ENCODE measurements around the gene ACTR3.

Gene ACTR3

DNA sequence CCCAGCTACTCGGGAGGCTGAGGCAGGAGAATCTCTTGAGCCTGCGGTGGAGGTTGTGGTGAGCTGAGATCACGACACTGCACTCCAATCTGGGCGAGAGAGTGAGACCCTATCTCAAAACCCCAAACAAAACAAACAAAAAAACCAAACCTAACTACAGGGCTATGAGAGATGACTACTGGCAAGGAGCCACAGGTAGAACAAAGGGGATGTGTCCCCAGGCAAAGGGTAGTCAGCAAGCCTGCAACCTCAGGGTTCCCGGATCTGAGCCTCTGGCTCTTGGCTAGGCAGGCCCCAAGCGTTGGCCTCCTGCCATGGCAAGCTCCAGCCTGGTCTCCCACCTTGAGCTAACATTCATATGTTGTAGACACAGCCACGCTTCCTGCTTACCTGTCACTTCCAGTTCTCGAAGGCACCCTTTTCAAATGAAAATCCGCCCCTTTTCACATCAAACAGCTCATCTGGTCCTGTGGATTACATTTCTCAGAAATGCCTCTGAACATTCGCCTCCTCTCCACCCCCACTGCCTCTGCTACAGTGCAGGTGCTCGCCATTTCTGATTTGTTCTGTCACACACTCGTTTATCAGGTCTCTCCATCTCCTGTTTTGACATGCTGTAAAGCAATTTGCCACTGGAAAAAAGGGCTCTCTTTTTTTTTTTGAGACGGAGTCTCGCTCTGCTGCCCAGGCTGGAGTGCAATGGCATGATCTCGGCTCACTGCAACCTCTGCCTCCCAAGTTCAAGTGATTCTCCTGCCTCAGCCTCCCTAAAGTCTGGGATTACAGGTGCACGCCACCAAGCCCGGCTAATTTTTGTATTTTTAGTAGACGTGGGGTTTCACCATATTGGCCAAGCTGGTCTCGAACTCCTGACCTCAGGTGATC, 13.1 kb upstream of the ACTR3 start:
- DNase-seq, result peak; percentile 56

DNA sequence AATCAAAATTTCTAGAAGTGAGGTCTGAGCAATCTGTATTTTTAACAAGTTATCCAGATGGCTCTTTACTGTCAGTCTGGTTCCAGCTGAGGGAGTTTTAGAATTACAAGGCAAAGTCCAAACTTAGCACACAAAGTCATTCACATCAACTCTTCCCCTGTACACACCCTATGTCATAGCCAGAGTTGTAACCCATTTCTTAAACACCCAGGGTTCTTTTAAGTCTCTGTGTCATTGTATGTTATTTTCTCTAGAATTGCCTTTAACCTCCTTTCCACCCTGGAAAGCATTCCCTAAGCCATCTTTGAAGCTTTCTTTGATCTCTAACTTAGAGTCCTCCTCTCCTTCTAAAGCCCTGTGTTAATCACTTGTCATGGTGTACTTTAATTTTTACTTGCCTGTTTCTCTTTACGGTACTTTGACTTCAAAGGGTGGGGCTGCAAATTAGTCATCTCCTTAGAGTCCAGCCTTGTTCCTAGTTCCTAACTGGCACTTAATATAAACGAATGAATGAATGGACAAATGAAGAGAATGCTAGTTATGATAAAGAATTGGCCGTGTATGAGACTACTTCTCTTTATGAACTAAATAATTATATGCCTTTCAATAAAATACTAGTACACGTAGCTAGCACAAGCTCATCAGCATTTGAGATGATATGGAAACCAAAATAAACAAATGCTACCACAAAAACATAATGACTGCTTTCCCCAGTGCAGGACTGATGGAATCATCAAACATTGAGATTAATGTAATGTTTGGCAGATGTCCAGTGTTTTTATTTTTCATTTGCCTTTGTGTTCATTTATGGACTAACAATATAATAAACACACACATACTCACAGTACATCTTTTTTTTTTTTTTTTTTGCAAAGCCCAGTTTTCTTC, 11.9 kb upstream of the ACTR3 start:
- no peak for DNase-seq

DNA sequence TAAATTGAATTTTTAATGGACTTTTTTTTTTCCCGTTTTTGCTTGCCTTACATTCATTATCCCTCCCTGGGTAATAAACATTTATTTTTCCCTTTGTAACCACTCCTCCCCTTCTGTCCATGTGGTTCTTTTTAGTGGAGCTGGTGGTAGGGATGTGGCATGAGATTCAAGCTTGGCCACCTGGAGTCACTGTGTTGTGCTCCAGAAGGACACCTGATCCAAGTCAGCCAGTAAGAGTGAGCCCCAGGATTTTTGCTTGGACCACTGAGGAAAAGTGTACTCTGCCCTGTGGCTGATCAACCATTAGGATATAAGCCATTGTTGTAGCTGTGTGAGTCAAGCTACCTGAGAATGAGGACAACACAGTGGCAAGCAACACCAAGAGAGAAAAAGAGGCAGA, 11.1 kb upstream of the ACTR3 start:
- no peak for DNase-seq

DNA sequence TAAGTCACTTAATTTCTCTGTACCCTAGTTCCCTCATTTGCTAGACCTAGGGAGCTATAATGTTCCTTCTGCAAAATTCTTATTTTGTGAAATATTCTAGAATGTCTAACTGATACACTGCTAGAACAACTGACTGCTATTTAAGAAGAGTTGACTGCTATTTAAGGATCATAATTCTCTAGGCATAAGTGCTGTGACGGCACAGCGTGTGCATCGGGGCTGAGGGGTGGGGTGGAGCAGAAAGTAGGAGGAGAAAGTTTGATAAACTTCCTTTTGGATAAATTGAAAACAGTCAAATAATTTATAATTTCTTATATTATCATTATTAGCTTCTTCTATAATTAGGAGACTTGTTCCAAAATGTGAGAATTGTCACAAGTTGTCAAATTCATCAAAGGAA, 10.4 kb upstream of the ACTR3 start:
- DNase-seq, result no peak

DNA sequence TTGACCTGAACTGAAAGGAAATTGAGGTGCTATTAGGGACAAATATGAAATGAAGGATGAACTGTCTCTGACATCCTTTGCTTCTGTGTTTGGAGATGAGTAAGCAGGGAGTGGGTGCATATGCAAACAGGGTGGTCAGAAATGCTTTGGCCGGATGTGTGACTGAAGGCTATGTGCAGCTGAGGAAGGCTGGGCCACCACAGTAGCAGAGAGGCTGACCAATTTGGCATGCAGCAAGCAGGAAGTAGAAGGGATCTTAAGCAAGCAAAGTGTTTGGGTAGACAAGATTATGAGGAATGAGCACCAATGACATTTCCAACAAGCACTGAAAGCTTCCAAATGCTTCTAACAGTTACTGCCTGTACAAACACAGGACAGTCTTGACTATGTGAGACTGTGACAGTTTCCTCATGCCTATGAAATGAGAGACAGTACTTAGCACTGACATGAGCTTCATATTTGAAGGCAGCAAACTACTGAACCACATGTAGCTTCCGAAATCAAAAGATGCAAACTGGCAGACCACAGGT, 3.3 kb upstream of the ACTR3 start:
- DNase-seq, result no peak

DNA sequence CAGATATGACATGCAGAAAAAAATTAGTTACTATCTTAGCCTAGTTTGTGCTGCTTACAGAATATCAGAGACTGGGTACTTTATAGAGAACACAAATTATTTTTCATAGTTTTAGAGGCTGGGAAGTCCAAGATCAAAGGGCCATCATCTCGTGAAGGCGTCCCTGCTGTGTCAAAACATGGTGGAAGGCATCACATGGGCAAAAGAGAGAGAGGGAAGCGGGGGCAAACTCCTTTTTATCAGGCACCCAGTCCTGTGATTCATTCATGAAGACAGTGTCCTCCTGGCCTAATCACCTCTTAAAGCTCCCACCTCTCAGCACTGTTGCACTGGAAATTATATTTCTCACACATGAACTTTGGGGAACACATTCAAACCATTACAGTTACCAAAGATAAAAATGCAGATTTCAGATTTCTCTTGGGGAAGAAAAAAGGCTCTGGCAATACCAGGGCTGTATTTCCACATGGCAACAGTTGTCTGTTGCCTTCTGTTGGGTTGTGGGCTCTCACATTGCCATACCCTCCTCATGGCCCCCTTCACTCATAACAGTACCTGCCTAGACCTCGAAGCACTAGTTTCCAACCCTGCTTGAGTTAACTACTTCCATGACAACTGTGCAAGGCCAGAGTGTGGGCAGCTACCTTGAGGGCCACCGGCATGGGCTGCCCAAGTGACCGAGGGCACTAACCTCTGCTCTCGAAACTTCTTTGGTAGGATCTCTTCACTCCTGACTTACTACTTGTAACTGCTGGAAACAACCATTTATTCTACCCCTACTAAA, 2.7 kb upstream of the ACTR3 start:
- DNase-seq, result no peak

DNA sequence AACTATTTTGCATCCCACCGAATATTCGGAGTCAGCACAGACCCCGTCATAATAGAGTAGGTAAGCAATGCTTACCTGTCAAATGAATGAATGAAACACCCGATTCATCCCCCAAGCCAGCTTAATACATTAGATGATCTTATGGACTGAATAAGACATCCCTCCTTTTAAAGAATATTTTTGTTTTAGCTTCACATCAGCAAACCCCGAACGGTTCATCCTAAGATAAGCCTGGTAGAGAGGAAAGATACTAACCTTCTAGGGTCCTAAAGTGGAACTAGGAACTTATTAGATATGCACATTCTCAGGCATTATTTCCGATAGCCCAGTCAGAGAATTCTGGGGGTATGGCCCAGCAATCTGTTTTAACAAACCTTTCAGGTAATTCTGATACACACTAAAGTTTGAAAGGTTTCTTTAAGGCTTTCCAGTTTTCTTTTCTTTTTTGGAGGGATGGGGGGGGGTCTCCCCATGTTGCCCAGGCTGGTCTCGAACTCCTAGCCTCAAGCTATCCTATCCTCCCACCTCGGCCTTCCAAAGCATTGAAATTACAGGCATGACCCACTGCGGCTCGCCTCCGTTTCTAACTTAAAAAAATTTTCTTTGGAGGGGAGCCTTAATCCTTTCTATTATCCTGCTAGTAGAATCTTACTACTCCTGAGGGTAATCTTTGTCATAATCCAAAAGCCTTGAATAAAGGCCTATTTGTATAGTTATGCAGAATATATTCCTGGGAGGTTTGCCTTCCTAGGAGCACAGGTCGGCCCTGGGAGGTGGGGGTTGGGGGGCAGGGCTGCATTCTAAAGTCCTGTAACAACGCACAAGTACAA, 1.0 kb upstream of the ACTR3 start:
- DNase-seq, result no peak

DNA sequence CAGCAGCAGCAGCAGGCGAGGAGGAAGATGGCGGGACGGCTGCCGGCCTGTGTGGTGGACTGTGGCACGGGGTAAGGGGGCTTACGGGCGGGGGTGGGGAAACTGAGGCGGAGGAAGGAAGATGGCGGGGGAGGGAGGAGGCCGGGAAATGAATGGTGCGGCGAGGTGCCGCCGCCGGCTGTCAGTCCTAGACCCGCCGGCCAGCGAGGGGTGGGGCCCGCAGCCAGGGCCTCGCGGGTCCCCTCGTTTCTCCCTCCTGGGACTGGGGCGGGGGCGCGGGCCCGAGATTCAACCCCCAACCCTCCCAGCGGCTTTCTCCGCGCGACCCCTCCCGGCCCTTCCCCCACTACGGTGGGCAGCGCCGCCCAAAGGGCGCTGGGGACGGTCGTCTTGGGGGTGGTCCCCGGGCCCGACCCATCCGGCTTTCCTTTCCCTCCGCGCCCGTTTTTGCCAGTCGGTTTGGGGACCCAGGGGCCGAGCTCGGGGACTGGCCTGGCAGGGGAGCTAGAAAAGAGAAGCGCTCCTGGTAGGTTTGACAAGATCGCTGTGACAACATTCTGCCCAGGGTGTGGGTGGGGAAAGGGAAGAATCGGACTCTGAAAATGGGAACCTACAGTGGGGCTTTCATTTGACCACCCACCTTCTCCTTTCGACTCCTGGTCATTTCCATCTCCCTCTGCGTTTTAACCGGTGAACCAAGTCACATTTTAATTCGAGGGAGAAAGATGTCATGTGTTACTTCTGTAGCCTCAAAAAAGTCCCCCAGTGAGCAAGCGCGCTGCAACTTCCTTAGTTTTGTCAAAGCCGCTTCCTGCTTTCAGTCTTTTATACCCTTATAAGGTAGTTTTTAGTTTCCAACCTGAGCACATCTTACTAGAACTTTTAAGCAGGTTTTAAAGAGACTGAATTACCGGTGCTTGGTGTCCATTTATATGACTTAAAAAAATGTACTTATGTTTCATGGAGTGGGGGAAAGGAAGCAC, 655 bp downstream of the ACTR3 start:
- DNase-seq, result peak; percentile 73

DNA sequence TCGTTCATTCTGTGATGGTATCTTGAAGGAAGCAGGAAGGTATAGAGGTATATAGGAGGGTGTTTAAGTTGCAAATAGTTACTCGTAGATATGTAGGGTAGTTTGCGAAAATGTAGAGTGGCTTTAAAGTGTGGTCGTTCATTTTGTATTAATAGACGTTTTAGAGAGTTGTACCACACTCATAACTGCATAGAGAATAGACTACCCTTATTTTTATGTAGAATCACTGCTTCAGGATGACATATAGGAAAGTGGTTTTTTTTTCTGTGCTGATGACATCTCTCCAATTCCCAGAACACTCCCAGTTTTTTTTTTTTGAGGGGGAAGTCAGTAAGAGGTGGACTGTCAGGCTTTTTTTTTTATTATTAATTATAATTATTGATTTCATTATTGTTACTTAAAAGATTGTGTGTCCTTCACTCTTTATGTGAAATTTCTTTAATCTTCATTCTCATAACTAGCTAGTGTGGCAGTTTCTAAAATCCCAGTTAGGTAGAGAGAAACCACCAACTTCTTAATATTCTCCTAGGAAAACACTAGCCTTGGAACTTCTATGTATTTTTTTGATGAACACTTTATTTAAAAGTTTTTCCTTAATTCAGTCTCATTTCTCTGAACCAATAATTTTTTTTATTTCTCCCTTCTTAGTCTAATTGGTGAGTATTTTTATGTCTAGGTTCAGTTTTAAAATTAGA, 1.5 kb downstream of the ACTR3 start:
- no peak for DNase-seq

DNA sequence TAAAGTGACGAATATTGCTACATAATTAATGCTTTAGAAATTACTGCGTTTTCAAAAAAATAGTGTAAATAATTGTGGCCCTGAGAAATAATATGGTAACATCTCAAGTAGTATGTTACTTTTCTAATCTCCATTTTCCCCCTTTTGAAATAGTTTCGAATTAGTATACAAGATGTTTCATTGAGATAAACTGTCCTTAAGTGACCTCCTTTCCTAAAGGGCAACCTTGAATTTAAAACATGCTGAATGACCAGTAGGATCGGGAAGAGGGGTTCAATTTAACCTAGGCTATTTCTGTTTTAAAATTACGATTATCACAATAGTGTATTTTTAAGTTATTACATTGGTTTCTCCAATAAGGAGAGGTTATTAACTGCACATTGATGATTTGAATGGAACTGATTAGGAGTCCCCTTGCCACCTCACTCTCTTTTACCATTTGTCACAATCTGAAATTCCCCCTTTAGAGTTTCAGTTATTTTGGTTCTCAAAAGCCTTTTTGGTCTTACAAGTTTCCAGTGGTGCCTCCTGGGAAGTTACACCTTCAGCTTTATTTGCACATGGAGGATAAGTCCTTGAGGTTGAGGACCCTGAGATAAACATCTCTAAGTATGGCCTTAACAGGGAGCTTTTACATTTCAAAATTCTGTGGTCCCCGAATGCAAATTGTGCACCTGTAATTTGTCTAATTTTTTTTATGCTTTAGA, 2.3 kb downstream of the ACTR3 start:
- no peak for DNase-seq

DNA sequence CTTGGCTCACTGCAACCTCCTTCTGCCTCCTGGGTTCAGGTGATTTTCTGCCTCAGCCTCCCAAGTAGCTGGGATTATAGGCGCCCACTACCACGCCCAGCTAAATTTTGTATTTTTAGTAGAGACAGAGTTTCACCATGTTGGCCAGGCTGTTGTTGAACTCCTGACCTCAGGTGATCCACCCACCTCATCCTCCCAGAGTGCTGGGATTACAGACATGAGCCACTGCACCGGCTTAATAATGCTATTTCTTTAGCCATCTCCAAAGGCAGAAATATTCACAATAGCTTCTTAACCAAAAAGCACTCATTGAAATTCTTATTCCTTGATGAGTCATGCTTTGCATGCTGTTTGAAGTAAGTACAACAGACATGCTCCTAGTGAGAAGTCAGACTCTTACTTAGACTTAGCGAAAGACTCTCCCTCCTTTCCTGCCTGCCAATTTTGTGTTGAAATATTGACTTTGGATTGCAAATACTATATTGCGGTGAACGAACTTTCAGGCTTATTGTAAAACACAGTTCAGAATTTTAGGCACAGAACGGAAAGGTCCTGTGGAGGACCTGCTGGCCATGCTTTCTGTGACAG, 4.4 kb downstream of the ACTR3 start:
- no peak for DNase-seq

DNA sequence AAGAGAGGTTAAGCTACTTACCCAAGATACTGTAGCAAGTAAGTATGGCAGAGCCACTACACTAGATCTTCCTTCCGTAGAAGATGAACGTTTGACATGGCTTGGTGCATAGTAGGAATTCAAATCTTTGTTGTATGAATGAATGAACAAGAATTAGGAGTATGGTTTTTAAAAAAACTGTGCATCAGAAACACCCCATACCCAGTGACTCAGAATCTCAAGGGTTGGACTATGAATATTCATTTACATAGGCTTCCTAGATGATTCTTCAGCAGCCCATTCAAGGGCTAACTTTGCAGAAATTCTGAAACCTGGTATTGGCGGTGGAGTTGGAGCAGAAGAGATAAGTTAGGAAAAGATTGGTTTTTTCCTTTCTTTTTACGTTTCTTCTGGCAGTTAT, 5.4 kb downstream of the ACTR3 start:
- no peak for DNase-seq

DNA sequence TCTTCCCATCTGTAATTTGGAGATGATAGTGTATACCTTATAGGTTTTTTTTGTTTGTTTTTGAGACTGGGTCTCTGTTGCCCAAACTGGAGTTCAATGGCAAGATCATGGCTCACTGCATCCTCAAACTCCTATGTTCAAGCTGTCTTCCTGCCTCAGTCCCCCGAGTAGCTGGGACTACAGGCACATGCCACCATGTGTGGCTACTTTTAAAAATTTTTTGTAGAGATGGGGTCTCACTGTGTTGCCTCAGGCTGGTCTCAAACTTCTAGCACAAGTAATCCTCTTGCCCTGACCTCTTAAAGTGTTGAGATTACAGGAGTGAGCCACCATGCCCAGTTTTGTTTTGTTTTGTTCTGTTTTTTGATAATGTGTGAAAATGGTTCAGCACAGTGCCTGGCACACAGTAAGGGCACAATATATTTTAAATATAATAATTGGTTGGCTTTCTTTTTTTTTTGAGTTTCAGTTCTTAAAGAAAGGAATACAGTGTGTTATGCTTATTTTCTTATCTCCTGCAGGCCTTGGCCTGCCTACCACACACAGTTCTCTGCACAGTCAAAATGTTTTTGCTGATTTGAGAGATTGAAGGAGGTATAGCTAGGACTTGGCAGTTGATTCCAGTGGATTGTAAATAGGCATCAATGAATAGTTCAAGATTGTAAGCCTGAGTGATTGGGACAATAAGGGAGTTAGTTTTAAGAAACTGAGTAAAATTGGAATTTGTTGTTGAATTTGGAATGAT, 6.1 kb downstream of the ACTR3 start:
- DNase-seq, result no peak

DNA sequence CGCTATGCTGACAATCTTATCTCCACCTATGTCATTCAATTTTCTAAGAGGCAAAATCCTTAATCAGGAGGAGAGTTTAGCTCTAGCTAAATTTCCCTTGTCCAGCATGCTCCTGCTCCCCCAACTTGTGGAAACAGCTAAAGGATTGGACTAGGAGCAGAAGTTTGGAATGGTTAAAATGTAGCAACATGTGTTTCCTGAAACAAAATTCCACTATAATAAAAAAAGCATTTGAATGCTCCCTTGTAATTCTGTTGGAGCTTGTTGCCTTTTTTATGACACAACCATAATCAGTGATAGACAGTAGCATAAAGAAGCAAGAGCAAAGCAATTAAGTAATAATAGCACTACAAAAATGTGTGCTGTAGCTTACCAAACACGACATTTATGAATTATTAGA, 6.9 kb downstream of the ACTR3 start:
- no peak for DNase-seq

DNA sequence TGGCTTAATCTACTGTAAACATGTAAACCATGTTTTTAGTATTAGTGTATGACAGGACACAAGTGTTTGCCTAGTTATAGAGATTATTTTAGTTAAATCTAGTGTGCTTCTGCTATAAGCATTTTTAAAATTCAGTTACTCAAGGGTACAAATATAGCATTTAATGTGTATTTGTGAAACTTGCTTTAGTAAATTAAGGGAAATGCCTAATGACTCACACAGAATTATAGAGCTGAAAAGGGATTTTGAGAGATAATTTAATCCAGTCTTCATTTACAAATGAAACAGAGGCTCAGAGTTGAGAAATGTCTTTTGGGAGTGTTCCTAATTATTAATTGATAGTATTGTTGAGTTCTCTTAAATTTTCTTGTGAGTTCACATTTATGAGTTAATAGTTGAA, 8.2 kb downstream of the ACTR3 start:
- DNase-seq, result no peak

DNA sequence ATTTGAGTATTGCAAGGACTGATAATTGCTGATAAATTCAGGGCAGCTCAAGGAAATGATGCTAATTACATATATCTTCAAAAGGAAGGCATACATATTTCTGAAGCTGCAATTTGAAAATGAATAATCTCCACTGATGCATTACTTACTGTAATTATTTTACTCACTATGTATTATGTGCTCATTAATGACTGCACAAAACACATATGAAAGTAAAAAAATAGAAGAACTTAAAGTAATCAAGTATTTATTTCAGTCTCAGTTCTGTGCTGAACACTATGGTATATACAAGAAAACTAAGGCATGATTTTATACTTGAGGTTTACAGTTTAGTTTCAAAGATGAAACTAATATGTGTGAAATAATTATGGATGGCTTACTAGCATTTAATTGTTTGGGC, 9.3 kb downstream of the ACTR3 start:
- DNase-seq, result no peak

DNA sequence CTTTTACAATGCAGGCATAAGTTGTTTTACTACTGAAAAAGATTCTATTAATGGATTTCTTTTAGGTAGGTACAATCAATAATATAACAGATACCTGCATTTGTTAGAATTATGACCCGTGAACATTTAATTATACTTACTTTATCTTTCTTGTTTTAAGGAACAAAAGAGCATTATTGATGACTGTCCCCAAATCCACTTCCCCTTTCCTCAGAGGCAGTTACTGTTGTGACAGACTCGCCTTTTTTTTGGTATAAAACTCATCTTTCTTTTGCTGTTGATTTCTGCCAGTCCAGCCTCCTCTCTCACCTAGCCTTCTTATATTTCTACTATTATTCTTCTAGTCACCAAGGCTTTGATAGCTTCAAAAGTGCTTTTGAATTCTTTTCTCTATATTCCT, 12.1 kb downstream of the ACTR3 start:
- DNase-seq, result no peak

DNA sequence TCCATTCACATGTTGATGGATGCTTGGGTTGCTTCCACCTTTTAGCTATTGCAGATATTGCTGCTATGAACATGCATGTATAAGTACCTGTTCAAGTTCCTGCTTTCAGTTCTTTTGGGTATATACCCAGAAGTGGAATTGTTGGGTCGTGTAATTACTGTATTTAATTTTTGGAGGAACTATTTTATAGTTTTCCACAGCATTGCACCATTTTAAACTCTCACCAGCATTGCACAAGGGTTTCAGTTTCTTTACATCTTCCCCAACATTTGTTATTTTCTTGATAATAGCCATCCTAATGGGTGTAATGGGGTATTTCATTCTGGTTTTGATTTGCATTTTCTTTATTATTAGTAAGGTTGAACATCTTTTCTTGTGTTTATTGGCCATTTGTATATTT, 16.0 kb downstream of the ACTR3 start:
- no peak for DNase-seq

All from effector CD4-positive, alpha-beta T cell (primary cell).